Lower lobe of right lung (tissue), 2 donors: ENCODE data around the gene PCBP3. TPM values are rescaled to one million over a fixed set of nuclear protein-coding genes. Genes with fewer than 3 reads are reported as not detected.
A peak's percentile ranks its signal among the peaks of the same experiment; 100 is the strongest.

Experiments
- ATAC-seq, 2 donors: fragments of 200-7000 bp; cut with Tn5 transposase; one replicate each; pipeline ENCODE4 v1.9.1; 2020 to 2022; ENCODE audit warnings: mild to moderate bottlenecking in 2 of 2, moderate library complexity in 2 of 2
- DNase-seq: peaks from one replicate; pipeline ENCODE4 v3.0.0-alpha.2; 2020
- H3K27ac ChIP-seq: fragments of 200-600 bp; one replicate; pipeline ENCODE4 v1.8.0; 2022
- H3K27me3 ChIP-seq: fragments of 200-600 bp; one replicate; pipeline ENCODE4 v1.8.0; 2022; ENCODE audit warnings: low read depth
- H3K36me3 ChIP-seq: fragments of 200-600 bp; one replicate; pipeline ENCODE4 v1.8.0; 2022; ENCODE audit warnings: mild to moderate bottlenecking
- H3K4me1 ChIP-seq: fragments of 200-600 bp; one replicate; pipeline ENCODE4 v1.8.0; 2022
- H3K4me3 ChIP-seq: fragments of 200-600 bp; one replicate; pipeline ENCODE4 v1.8.0; 2022; ENCODE audit warnings: mild to moderate bottlenecking
- H3K9me3 ChIP-seq: fragments of 200-600 bp; one replicate; pipeline ENCODE4 v1.8.0; 2022
- intact Hi-C: fragments of 100-400 bp; cut with DNase I; formaldehyde crosslinking; loops from one replicate; pipeline ENCODE4 v1.11.0; 2022
- total RNA-seq: library from RNA; stranded (reverse); fragmentation: NEBNext Ultra II Directional; extraction: Animal tissue kit (Norgen Biotek cat#: 25700); gene quantifications from one replicate; pipeline ENCODE4 v1.2.1, GENCODE V29; 2021
- TF ChIP-seq, protein P1 (sequence below): fragments of 200-600 bp; IDR thresholded peaks from one replicate; pipeline ENCODE4 v1.8.0; 2022; ENCODE audit warnings: antibody characterized with exemption, mild to moderate bottlenecking
- donor health status: DM: no; HTN: yes; CAD: no; lungs with severe emphysema.

The PCBP3 gene
- total RNA-seq, 1 donor from 2014 or later: 4.5 TPM

DNA sequence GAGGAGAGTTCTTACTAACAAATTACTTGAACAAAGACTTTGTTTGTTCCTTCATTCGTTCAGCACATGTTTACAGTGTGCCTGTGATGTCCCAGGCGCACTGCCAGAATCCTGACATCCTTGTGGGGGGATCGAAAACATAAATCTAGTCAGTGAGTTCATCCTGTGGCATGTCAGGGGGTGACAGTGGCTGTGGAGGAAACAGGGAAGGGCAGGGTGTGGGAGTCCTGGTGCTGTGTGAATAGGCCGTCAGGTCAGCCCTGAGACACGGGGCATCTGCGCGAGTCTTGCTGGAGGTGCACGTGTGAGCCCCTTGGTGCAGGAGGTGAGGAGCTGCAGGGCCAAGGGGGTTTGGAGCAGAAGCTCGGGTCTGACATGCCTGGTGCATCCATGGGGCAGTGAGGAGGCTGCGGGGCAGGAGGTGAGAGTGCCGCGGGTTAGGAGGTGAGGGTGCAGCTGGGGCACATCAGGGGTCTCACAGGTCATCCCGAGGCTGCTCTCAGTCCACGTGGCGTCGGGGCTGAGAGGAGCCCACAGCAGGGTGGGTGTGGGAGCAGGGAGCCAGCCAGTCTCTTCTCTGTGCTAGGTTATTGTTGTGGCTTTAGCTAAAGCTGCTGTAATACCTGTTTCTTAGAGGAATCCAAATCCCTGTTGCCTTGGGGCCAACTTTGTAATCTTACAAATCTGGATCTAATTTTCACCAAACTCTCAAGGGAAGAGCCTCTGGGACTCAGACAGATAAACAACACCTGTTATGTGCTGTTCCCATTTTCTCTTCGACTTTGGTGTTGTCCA is 93.4 kb downstream of the PCBP3 start:
- H3K27ac ChIP-seq: no peak overlapping the region
- H3K9me3 ChIP-seq: no peaks in the 10 kb centered on the region
- intact Hi-C loops: no loop called here
- no peaks in the 10 kb centered on the region for H3K36me3 ChIP-seq
- no peak overlapping the region for H3K4me3 ChIP-seq
- ATAC-seq (no peak), DNase-seq (no peak)
- H3K4me1 ChIP-seq: no peaks in the 10 kb centered on the region
- H3K27me3 ChIP-seq: no peaks in the 10 kb centered on the region
- TF ChIP-seq, protein P1, sequence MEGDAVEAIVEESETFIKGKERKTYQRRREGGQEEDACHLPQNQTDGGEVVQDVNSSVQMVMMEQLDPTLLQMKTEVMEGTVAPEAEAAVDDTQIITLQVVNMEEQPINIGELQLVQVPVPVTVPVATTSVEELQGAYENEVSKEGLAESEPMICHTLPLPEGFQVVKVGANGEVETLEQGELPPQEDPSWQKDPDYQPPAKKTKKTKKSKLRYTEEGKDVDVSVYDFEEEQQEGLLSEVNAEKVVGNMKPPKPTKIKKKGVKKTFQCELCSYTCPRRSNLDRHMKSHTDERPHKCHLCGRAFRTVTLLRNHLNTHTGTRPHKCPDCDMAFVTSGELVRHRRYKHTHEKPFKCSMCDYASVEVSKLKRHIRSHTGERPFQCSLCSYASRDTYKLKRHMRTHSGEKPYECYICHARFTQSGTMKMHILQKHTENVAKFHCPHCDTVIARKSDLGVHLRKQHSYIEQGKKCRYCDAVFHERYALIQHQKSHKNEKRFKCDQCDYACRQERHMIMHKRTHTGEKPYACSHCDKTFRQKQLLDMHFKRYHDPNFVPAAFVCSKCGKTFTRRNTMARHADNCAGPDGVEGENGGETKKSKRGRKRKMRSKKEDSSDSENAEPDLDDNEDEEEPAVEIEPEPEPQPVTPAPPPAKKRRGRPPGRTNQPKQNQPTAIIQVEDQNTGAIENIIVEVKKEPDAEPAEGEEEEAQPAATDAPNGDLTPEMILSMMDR: no peak

DNA sequence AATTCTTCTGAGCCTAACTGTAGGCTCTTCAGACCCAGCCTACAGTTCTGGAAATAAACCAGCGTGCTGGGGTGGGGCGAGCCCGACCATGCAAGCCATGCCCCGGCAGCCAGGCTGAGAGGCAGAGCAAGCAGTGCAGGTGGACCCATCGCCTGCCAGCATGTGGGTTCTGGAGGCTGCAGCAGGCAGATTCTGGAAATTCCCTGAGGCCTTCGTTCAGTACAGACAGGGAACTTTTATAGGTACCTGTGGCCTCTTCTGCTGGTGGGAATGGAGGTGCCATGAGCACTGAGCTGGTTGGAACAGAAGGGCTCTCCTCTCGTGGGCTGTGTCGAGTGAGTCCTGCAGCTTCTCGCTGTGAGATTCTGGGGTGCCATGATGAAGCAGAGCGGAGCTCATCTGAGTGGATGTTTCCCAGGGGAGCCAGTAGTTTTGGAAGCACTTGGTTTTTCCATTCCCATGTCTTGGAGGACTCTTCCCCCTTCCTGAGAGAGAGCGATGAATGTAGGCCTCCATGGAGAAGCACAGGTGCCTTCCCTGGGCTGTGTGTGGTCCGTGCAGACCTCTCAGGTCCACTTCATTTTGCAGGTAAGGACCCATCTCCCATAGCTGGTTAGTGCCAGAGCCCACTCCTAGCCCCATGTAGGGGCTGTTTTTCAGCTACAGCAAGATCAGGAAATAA is 94.1 kb downstream of the PCBP3 start:
- Histone ChIP-seq H3K9me3 (no peaks in the 10 kb centered on the region), H3K4me3 (no peak overlapping the region), H3K27me3 (no peaks in the 10 kb centered on the region), H3K27ac (no peak overlapping the region), H3K4me1 (no peaks in the 10 kb centered on the region), H3K36me3 (no peaks in the 10 kb centered on the region)
- no peak for DNase-seq
- TF ChIP-seq, protein P1: no peak
- intact Hi-C loops: no loop called here
- ATAC-seq: no peak

DNA sequence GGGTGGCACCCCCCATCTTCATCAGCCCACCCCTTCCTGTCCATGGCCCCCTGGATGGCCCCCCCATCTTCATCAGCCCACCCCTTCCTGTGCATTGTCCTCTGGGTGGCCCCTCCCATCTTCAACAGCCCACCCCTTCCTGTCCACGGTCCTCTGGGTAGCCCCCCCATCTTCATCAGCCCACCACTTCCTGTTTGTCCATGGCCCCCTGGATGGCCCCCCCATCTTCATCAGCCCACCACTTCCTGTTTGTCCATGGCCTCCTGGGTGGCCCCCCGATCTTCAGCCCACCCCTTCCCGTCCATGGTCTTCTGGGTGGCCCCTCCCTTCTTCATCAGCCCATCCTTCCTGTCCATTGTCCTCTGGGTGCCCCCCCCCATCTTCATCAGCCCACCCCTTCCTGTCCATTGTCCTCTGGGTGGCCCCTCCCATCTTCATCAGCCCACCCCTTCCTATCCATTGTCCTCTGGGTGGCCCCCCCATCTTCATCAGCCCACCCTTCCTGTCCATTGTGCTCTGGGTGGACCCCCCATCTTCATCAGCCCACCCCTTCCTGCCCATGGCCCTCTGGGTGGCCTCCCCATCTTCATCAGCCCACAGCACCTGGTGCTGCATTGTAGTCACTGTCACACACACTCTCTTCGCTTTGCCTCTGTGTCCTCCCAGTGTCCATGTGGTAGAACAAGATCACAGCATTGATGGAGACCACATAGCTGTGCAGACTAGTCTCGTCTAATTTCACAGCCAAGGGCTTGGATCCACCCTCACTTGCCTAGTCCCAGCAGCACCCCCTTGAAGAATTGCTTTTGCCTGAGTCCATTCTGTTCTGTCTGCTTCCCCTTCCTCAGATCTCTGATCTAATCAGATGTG is 95.9 kb downstream of the PCBP3 start:
- H3K9me3 ChIP-seq: no peaks in the 10 kb centered on the region
- no peak for ATAC-seq

DNA sequence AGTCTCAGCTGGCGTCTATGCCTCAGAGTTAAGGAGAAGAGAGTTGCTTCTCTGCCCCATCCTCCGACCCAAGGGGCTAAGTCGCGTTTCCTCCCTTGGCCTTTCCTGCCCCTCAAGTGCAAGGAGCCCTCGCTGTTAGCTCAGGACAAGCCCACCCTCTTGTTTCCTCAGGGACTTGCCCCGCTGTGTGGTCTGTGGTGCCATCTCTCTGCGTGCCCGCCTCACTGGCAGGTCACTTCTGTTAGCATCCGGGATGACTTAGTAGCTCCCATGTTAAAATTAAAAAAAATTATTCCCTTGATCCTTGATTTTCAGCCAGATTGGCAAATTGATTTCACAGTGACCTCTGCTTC is 96.5 kb downstream of the PCBP3 start:
- intact Hi-C loops: no loop called here
- DNase-seq (no peak), ATAC-seq (no peak)
- Histone ChIP-seq H3K4me3 (no peak overlapping the region), H3K9me3 (no peaks in the 10 kb centered on the region), H3K27me3 (no peaks in the 10 kb centered on the region), H3K27ac (no peak overlapping the region), H3K36me3 (no peaks in the 10 kb centered on the region), H3K4me1 (no peaks in the 10 kb centered on the region)
- TF ChIP-seq, protein P1: no peak

More for the DNA sequence above, 95.9 kb downstream of the PCBP3 start:
- Histone ChIP-seq H3K27me3 (no peaks in the 10 kb centered on the region), H3K36me3 (no peaks in the 10 kb centered on the region), H3K4me1 (no peaks in the 10 kb centered on the region), H3K4me3 (no peak overlapping the region), H3K27ac (no peak overlapping the region)
- no peak for DNase-seq
- TF ChIP-seq, protein P1: no peak
- intact Hi-C loops: no loop called here

DNA sequence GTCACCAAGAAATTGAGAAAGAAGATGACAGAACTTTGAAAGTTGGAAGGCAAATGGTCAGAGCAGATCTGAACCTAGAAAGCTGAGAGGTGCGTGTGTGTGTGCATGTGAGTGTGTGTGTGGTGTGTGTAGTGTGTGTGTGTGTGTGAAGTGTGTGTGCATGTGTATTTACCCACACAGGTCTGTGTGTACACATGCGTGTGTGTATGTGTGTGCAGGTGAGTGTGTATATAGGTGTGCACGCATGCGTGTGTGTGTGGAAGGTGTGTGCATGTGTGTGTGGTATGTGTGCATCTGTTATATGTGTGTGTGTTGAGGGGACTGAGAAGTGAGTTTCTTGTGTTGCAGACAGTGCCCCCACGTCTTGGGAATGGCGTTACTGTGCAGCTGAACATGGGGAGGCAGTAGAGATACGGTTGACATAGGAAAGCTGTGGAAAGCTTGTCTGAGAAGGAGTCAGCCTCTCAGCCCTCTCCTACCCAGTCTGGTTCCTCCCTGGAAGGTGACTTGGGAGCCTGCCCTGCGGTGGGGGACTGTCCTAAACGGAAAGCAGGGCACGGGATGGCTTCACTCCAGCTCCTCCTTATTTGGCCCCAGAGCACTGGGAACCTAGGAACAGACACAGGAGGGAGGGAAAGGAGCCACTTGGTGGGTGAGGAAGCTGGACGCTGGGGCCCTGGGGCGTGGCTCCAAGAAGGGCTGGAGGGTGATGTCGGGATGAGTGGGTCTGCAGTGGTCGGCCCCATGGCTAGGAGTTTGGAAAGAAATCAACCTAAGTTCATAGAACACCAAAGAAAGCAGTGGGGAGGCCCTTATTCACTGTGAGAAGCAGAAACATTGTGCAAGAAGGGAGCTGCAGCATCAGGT is 97.2 kb downstream of the PCBP3 start:
- intact Hi-C loops: no loop called here
- H3K36me3 ChIP-seq: no peaks in the 10 kb centered on the region
- no peaks in the 10 kb centered on the region for H3K4me1 ChIP-seq
- no peak for DNase-seq
- peak in 1 of 2 donors; percentile 48 for ATAC-seq
- H3K4me3 ChIP-seq: no peak overlapping the region
- TF ChIP-seq, protein P1: no peak
- H3K27me3 ChIP-seq: no peaks in the 10 kb centered on the region
- H3K9me3 ChIP-seq: no peaks in the 10 kb centered on the region
- no peak overlapping the region for H3K27ac ChIP-seq
